ENCODE measurements around the gene SPON1. TPM values are rescaled to one million over a fixed set of nuclear protein-coding genes. Genes with fewer than 3 reads are reported as not detected.
"Not testable (repeated sequence)": the region's sequence is repeated elsewhere in the genome, so short reads cannot be mapped to it uniquely, and the experiment has no call there.

The SPON1 gene
- polyA plus RNA-seq, 6 donors from 2014 or later, result 0.49 to 1.1 (median 0.85) TPM; not detected in 1

- ATAC-seq (ENCODE audit: low read depth in 2 of 2) (peak; percentile 46 to 57), DNase-seq (peak; percentile 1)
- H3K36me3 Mint-ChIP-seq, result no peaks in the 10 kb centered on the region
- H3K27me3 Mint-ChIP-seq, result peaks cover 6 to 19% (median 11%) of the 10 kb centered on the region in 3 donors
- H3K9me3 Mint-ChIP-seq, result peaks cover 6 to 21% (median 7%) of the 10 kb centered on the region in 7 donors
- H3K27ac Mint-ChIP-seq, result no peak overlapping the region
- no peak overlapping the region for H3K4me3 Mint-ChIP-seq
- H3K4me1 Mint-ChIP-seq, result no peaks in the 10 kb centered on the region
Measured at GRCh38 chr11:14148653-14149273, 186.2 kb downstream of the SPON1 start.

- ATAC-seq (ENCODE audit: low read depth in 2 of 2), result no peak
- Mint-ChIP-seq H3K4me1 (no peaks in the 10 kb centered on the region), H3K9me3 (peaks cover 6 to 30% (median 14%) of the 10 kb centered on the region in 7 donors), H3K4me3 (no peak overlapping the region), H3K36me3 (no peaks in the 10 kb centered on the region), H3K27me3 (peaks cover 6 to 19% (median 11%) of the 10 kb centered on the region in 3 donors), H3K27ac (no peak overlapping the region)
- no peak for DNase-seq
Measured at GRCh38 chr11:14149683-14150082, 187.2 kb downstream of the SPON1 start.

- ATAC-seq (ENCODE audit: low read depth in 2 of 2), result no peak
- Mint-ChIP-seq H3K4me1 (no peaks in the 10 kb centered on the region), H3K36me3 (no peaks in the 10 kb centered on the region), H3K27me3 (peaks cover 6 to 19% (median 11%) of the 10 kb centered on the region in 3 donors), H3K9me3 (peaks cover 7 to 40% (median 19%) of the 10 kb centered on the region in 7 donors), H3K4me3 (no peak overlapping the region), H3K27ac (peak overlapping the region in 1 of 6 donors; percentile 41)
- no peak for DNase-seq
Measured at GRCh38 chr11:14150878-14151277, 188.4 kb downstream of the SPON1 start.

GRCh38 chr11:14154103-14154502 lies 191.6 kb downstream of the SPON1 start:
- Mint-ChIP-seq H3K9me3 (peaks cover 12 to 66% (median 39%) of the 10 kb centered on the region in 7 donors), H3K36me3 (peaks cover 1 to 19% of the 10 kb centered on the region in 2 donors), H3K27me3 (peaks cover 10 to 27% (median 14%) of the 10 kb centered on the region in 3 donors)
- not testable (repeated sequence) for H3K4me3 Mint-ChIP-seq; ATAC-seq (ENCODE audit: low read depth in 2 of 2); H3K4me1 Mint-ChIP-seq; DNase-seq; H3K27ac Mint-ChIP-seq

GRCh38 chr11:14158393-14158792 lies 195.9 kb downstream of the SPON1 start:
- DNase-seq (no peak), ATAC-seq (ENCODE audit: low read depth in 2 of 2) (no peak)
- H3K4me1 Mint-ChIP-seq, result no peaks in the 10 kb centered on the region
- H3K36me3 Mint-ChIP-seq, result peaks cover 5 to 19% of the 10 kb centered on the region in 2 donors
- H3K9me3 Mint-ChIP-seq, result peaks cover 9 to 54% (median 38%) of the 10 kb centered on the region in 7 donors
- H3K4me3 Mint-ChIP-seq, result no peak overlapping the region
- no peak overlapping the region for H3K27ac Mint-ChIP-seq
- H3K27me3 Mint-ChIP-seq, result peaks cover 7 to 17% (median 8%) of the 10 kb centered on the region in 3 donors

GRCh38 chr11:14163576-14163975 lies 201.1 kb downstream of the SPON1 start:
- no peak overlapping the region for H3K4me3 Mint-ChIP-seq
- peaks cover 11 to 18% of the 10 kb centered on the region in 2 donors for H3K36me3 Mint-ChIP-seq
- peaks cover 0 to 21% (median 4%) of the 10 kb centered on the region in 3 donors for H3K27me3 Mint-ChIP-seq

GRCh38 chr11:14173679-14174078 lies 211.2 kb downstream of the SPON1 start:
- not testable (repeated sequence) for DNase-seq; ATAC-seq (ENCODE audit: low read depth in 2 of 2); H3K4me1 Mint-ChIP-seq; H3K4me3 Mint-ChIP-seq; H3K36me3 Mint-ChIP-seq; H3K27ac Mint-ChIP-seq; H3K9me3 Mint-ChIP-seq
- peaks cover 20 to 39% (median 27%) of the 10 kb centered on the region in 3 donors for H3K27me3 Mint-ChIP-seq

More at GRCh38 chr11:14163576-14163975, 201.1 kb downstream of the SPON1 start:
- Mint-ChIP-seq H3K4me1 (no peaks in the 10 kb centered on the region), H3K9me3 (peaks cover 4 to 47% (median 21%) of the 10 kb centered on the region in 7 donors), H3K27ac (no peak overlapping the region)
- ATAC-seq (ENCODE audit: low read depth in 2 of 2), result no peak
- no peak for DNase-seq

- peaks cover 0 to 7% of the 10 kb centered on the region in 2 donors for H3K36me3 Mint-ChIP-seq
- no peak for DNase-seq
- H3K27me3 Mint-ChIP-seq, result peaks cover 30 to 37% (median 33%) of the 10 kb centered on the region in 3 donors
- H3K9me3 Mint-ChIP-seq, result peaks cover 0 to 3% (median 0%) of the 10 kb centered on the region in 7 donors
- H3K27ac Mint-ChIP-seq, result no peak overlapping the region
- ATAC-seq (ENCODE audit: low read depth in 2 of 2), result no peak
- H3K4me3 Mint-ChIP-seq, result no peak overlapping the region
- H3K4me1 Mint-ChIP-seq, result no peaks in the 10 kb centered on the region
Measured at GRCh38 chr11:14179116-14179820, 216.7 kb downstream of the SPON1 start.

- peaks cover 0 to 3% (median 0%) of the 10 kb centered on the region in 7 donors for H3K9me3 Mint-ChIP-seq
- H3K4me1 Mint-ChIP-seq, result no peaks in the 10 kb centered on the region
Measured at GRCh38 chr11:14181121-14181520, 218.6 kb downstream of the SPON1 start.

GRCh38 chr11:14182833-14183364 lies 220.4 kb downstream of the SPON1 start:
- Mint-ChIP-seq H3K9me3 (peaks cover 0 to 3% (median 0%) of the 10 kb centered on the region in 7 donors), H3K27ac (no peak overlapping the region), H3K4me3 (no peak overlapping the region), H3K27me3 (peaks cover 20 to 25% (median 21%) of the 10 kb centered on the region in 3 donors), H3K4me1 (no peaks in the 10 kb centered on the region), H3K36me3 (peaks cover 0 to 7% of the 10 kb centered on the region in 2 donors)
- no peak for DNase-seq
- no peak for ATAC-seq (ENCODE audit: low read depth in 2 of 2)

More at GRCh38 chr11:14181121-14181520, 218.6 kb downstream of the SPON1 start:
- ATAC-seq (ENCODE audit: low read depth in 2 of 2), result no peak
- Mint-ChIP-seq H3K27me3 (peaks cover 25 to 29% (median 27%) of the 10 kb centered on the region in 3 donors), H3K4me3 (no peak overlapping the region), H3K36me3 (peaks cover 0 to 7% of the 10 kb centered on the region in 2 donors), H3K27ac (no peak overlapping the region)
- DNase-seq, result no peak

- DNase-seq (no peak), ATAC-seq (ENCODE audit: low read depth in 2 of 2) (no peak)
- Mint-ChIP-seq H3K4me1 (peaks cover 0 to 1% (median 0%) of the 10 kb centered on the region in 3 donors), H3K36me3 (peaks cover 0 to 7% of the 10 kb centered on the region in 2 donors), H3K27me3 (peaks cover 11 to 18% (median 13%) of the 10 kb centered on the region in 3 donors), H3K27ac (no peak overlapping the region), H3K9me3 (peaks cover 0 to 3% (median 0%) of the 10 kb centered on the region in 7 donors), H3K4me3 (no peak overlapping the region)
Measured at GRCh38 chr11:14184028-14184940, 221.8 kb downstream of the SPON1 start.

GRCh38 chr11:14185461-14185860 lies 222.9 kb downstream of the SPON1 start:
- Mint-ChIP-seq H3K27me3 (peaks cover 1 to 6% (median 2%) of the 10 kb centered on the region in 3 donors), H3K4me3 (no peak overlapping the region), H3K27ac (no peak overlapping the region), H3K9me3 (peaks cover 0 to 2% (median 0%) of the 10 kb centered on the region in 7 donors), H3K36me3 (peaks cover 0 to 2% of the 10 kb centered on the region in 2 donors), H3K4me1 (peaks cover 4 to 13% (median 10%) of the 10 kb centered on the region in 3 donors)
- no peak for DNase-seq
- ATAC-seq (ENCODE audit: low read depth in 2 of 2), result no peak

Data from naive B cell (primary cell).